ENCODE results near the gene GPT2.

The GPT2 gene

DNA sequence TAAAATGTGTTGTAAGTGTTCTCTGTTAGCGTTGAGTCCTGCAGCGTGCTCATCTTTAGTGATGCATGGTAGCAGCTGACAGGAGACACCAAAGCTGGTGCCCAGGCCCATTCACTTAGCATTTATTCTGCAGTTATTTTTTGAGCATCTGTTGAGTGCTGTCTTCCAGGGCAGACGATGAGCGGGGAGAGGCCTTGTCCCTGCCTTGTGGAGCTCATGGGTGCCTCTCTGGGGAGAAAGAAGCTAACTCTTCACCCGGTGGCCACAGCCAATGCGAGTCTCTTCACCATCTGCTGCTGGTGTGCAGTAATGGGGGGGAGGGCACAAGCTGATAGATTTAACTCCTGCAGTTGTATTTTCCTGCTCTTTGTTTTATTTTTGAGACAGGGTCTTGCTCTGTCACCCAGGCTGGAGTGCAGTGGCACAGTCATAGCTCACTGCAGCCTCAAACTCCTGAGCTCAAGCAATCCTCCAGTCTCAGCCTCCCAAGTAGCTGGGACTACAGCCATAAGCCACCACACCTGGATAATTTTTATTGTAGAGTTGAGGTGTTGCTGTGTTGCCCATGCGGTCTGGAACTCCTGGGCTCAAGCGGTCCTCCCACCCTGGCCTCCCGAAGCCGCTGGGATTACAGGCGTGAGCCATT is 30.5 kb downstream of the GPT2 start:
- DNase-seq (ENCODE audit: insufficient read length, low spot score) (no peak), FAIRE-seq (no peak)
- TF ChIP-seq POLR2A (IDR thresholded peaks at IDR 0.05; ENCODE audit: low read depth, low read length): no peak

DNA sequence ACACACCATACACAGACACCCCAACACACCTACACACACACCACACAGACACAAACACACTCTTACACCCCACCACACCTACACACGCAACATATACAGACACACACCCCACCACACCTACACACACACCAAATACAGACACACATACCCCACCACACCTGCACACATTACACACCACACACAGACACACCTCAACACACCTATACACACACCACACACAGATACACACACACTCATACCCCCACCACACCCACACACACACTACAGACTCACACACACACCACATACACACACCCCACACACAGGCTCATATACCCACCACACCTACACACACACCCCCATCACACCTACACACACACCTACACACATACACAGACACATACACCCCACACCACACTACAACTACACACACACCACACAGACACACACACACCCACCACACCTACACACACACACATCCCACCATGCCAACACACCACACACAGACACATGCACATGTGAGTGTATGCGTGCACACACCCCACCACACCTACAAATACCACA is 31.4 kb downstream of the GPT2 start:
- FAIRE-seq (no peak), DNase-seq (ENCODE audit: insufficient read length, low spot score) (no peak)
- no peak for TF ChIP-seq POLR2A (IDR thresholded peaks at IDR 0.05; ENCODE audit: low read depth, low read length)

DNA sequence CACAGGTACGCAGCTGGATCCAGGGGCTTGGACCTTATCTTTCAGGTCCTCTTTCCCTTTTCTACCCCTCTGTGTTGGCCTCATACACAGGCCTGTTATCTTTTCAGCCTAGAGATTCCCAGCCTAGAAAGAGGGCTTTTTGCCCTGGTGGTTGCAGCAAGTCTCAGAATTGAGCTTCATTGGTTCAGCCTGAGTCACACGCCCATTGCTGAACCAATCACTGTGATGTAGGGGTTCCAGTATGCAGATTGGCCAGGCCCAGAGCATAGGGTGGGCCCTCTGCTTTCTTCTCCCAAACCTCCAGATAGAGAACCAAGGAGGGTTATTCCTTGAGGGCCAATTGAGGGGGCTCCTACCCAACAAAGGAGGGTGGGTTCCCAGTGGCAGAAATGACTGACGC is 32.8 kb downstream of the GPT2 start:
- DNase-seq (ENCODE audit: insufficient read length, low spot score): no peak
- TF ChIP-seq POLR2A (IDR thresholded peaks at IDR 0.05; ENCODE audit: low read depth, low read length): no peak
- FAIRE-seq: no peak

DNA sequence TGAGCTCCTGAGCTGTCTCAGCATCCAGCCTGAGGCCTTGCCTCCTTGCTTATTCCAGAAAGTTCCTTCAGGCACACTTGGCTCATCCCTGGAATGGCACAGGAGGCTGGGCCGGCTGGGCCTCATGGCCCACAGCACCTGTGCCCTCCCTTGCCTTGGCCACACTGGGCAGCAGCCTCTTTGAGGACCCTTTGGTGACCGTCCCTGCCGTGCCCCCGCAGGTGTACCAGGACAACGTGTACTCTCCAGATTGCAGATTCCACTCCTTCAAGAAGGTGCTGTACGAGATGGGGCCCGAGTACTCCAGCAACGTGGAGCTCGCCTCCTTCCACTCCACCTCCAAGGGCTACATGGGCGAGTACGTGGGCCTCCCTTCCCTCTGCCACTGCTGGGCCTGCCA is 34.2 kb downstream of the GPT2 start:
- no peak for FAIRE-seq
- TF ChIP-seq POLR2A (IDR thresholded peaks at IDR 0.05; ENCODE audit: low read depth, low read length): no peak

DNA sequence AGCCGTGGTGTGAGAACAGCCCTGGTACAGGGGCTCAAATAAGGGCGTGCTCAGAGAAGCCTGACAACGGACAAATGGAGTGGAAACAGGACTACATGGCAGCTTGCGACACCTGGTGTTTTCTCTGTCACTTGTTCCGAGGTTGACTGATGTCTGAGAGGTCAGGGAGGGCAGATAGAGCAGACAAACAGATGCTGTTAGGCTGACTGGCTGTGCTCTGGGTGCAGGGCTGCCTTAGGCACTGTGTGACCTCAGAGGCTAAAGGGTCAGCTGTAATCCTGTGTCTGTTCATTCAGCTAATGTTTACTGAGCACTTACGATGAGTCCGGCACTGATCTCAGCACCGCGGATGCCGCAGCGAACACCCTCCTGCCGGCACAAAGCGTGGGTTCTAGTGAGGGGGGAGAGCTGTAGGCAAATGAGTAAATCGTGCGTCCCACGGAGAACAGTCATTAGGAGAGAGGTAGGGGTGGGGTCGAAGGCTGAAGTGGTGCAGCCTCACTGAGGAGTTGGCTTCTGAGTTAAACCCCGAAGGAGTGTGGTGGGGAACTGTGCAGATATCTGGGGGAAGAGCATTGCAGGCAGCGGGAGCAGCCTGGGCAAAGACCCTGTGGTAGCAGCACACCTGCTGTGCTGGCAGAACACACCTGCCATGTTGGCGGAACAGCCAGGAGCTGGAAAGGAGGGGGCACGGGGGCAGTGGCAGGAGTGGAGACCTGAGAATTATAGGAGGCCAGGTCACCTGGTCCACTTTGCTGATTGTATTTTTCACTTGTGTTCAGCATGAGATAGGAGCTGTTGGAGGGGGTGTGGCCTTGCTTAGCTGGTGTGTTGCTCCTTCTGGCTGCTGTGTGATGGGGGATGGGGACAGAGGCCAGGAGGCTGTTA is 35.0 kb downstream of the GPT2 start:
- FAIRE-seq (no peak), DNase-seq (ENCODE audit: insufficient read length, low spot score) (no peak)
- no peak for TF ChIP-seq POLR2A (IDR thresholded peaks at IDR 0.05; ENCODE audit: low read depth, low read length)

More for the DNA sequence above, 34.2 kb downstream of the GPT2 start:
- DNase-seq (ENCODE audit: insufficient read length, low spot score): no peak

DNA sequence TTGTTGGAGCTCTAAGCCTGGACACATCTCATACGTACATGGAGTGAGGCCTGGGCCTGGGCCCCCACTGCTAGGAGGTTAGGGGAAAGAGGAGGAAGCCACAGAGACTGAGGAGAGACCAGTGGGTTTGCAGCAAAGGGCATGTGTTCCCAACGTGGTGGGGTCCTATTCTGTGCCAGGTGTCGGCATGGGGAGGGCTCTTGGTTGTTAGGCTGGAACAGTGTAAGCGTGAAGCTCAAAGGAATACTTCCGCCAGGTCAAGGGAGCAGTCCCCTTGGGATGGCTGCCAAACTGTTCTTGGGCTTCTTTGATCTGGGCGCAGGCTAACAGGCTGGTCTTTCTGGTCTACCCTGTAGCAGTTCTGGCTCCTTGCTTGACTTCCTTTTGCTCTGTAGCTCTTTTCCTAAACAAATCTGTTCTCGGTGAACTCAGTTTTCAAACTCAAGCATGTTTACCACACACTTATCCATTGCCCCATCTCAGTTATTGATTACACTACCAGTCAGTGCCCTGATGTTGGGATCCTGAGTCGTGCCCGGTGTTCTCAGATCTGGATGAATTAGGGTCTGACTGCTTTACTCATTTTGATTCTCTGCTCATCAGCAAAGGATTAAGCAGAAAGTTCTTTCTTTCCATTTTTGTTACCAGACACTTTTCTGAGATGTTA is 36.4 kb downstream of the GPT2 start:
- TF ChIP-seq POLR2A (IDR thresholded peaks at IDR 0.05; ENCODE audit: low read depth, low read length): no peak
- no peak for DNase-seq (ENCODE audit: insufficient read length, low spot score)
- FAIRE-seq: no peak

DNA sequence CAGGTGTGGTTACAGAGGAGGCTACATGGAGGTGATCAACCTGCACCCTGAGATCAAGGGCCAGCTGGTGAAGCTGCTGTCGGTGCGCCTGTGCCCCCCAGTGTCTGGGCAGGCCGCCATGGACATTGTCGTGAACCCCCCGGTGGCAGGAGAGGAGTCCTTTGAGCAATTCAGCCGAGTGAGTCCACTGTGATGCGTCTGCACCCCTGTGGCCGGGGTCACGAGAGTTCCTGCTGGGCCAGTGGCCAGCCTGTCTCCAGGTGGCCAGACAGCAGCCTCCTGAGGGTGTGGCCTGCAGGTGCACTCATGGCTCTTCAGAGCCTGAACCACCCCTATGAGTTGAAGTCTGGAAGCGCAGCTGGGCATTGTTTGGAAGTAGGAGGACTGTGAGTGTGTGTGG is 38.1 kb downstream of the GPT2 start:
- FAIRE-seq (no peak), DNase-seq (ENCODE audit: insufficient read length, low spot score) (no peak)
- no peak for TF ChIP-seq POLR2A (IDR thresholded peaks at IDR 0.05; ENCODE audit: low read depth, low read length)

DNA sequence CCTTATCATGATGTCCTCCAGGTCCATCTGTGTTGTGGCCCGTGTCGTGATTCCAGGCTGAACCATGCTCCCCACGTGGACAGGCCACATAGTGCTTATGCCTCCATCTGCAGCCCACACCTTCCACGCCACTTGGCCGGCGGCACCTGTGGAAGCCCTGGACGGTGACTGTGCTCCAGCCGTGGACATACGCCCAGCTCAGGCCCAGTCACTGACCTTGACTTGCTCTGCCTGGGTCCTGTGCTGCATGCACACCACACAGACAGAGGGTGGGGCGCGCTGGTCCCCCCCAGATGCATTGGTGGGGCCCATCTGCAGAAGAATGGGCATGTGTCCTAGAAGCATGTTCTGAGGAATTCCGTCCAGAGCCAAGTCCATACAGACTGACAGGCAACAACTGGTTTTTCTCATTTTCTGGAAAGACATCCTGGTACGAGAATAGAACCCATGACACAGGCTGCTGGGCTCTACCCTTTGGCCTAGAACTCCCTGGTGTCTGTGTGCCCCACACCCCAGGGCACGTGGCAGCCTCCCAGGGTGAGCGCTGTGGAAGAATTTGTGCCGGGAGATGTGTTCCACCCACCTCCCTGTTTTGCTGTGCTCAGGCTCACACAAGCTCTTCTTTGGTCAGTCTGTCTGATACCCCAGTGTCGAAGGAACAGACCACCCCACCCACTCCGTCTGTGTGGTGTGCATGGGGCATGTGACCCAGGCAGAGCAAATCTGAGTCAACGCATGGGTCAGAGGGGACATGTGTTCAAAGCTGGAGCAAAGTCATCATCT is 39.5 kb downstream of the GPT2 start:
- DNase-seq (ENCODE audit: insufficient read length, low spot score) (no peak), FAIRE-seq (no peak)
- TF ChIP-seq POLR2A (IDR thresholded peaks at IDR 0.05; ENCODE audit: low read depth, low read length): no peak

DNA sequence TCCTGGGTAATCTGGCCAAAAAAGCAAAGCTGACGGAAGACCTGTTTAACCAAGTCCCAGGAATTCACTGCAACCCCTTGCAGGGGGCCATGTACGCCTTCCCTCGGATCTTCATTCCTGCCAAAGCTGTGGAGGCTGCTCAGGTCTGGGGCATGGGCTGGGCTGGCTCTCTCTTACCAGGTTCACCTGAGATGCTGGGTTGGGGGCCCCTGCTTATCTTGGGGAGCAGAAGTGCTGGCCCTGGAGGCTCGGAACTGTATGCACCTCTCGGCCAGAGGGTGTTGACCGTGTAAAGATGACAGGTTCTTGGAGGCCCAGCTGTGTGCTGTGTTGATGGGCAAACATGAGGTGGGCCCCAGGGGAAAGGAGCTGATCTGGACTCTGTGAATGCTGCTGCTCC is 40.2 kb downstream of the GPT2 start:
- FAIRE-seq (no peak), DNase-seq (ENCODE audit: insufficient read length, low spot score) (no peak)
- TF ChIP-seq POLR2A (IDR thresholded peaks at IDR 0.05; ENCODE audit: low read depth, low read length): no peak

DNA sequence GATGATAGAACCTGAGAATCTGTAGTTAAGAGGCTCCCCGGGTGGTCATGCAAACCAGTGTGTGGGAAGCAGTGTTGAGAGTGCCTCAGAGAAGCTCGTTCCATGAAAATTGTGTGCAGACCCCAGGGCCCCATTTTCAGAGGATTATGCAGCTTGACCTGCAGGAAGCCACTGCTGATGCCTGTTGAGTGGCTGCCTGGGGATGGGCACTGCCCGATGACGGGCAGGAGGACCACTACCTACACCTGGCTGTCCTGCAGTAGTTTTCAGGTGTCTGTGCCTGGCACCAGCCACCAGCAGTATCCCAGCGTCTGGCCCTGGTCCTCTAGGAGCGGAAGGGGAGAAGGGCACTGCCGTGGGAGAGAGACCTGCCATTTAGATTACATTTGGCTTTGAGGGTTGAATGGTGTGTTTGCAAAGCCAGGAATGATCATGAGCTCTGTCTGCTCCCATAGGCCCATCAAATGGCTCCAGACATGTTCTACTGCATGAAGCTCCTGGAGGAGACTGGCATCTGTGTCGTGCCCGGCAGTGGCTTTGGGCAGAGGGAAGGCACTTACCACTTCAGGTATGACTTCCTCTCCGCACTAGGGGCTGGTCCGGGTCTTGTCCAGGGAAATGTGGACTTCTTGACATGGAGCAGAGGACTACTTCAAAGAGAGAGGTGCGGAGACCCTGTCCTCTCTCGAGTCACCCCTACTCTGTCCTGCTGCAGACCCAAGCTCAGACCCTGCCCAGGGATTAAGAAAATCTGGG is 42.5 kb downstream of the GPT2 start:
- DNase-seq (ENCODE audit: insufficient read length, low spot score) (no peak), FAIRE-seq (no peak)
- TF ChIP-seq POLR2A (IDR thresholded peaks at IDR 0.05; ENCODE audit: low read depth, low read length): no peak

DNA sequence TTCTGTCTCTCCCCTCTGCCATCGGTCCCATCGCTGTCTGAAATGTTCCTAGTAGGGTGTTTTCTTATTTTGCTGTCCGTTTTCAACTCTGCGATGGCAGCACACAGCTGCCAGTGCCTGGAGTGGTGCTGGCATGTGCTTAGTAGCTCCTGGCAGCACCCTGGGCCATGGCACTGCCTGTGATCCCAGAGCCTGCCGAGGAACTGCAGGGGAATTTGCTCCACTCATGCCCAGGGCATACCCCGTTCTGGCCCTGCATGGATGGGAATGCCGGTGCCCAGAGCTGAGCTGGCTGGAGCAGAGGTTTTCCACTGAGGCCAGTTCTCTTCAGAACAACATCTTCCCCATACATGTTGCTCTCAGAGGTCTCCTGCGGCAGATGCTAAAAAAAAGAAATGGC is 43.1 kb downstream of the GPT2 start:
- no peak for TF ChIP-seq POLR2A (IDR thresholded peaks at IDR 0.05; ENCODE audit: low read depth, low read length)
- FAIRE-seq: no peak

DNA sequence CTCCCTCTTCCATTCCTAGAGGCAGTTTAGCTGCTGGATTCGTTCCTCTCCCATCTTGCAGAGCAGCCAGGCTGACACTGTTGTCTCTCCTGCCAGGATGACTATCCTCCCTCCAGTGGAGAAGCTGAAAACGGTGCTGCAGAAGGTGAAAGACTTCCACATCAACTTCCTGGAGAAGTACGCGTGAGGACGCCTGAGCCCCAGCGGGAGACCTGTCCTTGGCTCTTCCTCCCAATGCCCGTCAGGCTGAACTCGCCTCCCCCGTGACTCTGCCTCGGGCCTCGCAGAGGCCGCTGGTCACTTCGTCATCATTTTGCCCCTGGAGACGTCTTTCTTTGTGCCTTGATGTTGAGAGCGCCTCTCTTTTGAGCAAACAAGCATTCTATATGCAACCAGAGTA is 44.6 kb downstream of the GPT2 start:
- FAIRE-seq (no peak), DNase-seq (ENCODE audit: insufficient read length, low spot score) (no peak)

More for the DNA sequence above, 43.1 kb downstream of the GPT2 start:
- no peak for DNase-seq (ENCODE audit: insufficient read length, low spot score)

More for the DNA sequence above, 44.6 kb downstream of the GPT2 start:
- TF ChIP-seq POLR2A (IDR thresholded peaks at IDR 0.05; ENCODE audit: low read depth, low read length): no peak

Data from H54 (cell line).